GM21390 (cell line): Measurements from ENCODE around the gene EAF1.
A peak's percentile ranks its signal among the peaks of the same experiment; 100 is the strongest.
"Not testable (repeated sequence)": the region's sequence is repeated elsewhere in the genome, so short reads cannot be mapped to it uniquely, and the experiment has no call there.

Source experiments
- ATAC-seq: cut with Tn5 transposase; IDR thresholded peaks from one replicate; pipeline ENCODE4 v1.9.1; 2021; ENCODE audit not compliant: unreplicated experiment

The EAF1 gene

DNA sequence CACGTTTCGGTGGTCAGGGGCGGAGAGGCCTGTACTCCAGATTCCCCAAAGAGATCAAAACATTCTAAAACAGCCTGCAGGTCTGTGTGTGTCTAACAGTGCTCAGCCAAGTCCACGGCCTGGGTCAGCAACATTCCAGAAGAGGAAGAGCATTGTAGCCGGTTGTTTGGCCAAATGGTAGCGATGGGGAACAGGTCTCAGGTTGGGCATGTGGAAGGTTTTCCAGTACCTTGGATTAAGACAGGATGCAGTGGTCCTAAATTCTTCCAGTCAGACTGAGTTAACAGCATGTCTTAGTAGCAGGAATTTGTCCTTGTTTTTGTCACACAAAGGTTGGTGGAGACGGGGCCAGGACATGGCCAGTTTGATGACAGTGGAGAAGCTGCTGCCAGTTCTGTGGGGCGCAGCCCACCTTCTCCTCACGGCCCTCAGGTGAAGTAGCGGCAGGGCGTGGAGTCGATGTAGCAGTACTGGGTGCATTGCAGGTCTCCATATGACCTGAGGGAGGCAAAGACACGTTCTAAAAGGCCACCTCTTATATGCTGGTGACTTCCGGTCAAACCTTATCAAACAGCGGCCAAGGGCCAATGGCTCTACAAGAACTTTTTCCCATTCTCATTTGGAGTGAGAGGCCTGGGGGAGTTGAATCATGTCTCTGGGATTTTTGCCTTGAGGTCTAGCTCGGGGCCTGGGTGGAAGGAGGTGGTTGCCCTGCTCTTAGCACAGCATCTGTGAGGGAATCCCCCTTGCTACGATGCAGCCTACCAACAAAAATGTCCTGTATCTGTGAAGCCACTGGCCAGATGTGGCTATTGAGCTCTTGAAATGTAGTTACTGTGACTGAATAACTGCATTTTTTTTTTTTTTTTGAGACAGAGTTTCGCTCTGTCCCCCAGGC lies 24.1 kb downstream of the EAF1 start:
- ATAC-seq: no peak

DNA sequence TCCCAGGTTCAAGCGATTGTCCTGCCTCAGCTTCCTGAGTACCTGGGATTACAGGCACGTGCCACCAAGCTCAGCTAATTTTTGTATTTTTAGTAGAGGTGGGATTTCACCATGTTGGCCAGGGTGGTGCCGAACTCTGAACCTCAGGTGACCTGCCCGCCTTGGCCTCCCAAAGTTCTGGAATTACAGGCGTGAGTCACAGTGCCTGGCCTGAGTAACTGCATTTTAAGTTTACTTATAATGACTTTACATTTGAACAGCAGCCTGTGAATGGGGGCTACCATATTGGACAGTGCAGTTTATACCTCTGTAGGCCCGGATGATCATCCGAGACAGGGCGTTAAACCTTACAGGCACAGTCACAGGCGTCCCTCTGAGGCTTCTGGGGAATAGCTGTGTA lies 24.8 kb downstream of the EAF1 start:
- ATAC-seq: no peak

DNA sequence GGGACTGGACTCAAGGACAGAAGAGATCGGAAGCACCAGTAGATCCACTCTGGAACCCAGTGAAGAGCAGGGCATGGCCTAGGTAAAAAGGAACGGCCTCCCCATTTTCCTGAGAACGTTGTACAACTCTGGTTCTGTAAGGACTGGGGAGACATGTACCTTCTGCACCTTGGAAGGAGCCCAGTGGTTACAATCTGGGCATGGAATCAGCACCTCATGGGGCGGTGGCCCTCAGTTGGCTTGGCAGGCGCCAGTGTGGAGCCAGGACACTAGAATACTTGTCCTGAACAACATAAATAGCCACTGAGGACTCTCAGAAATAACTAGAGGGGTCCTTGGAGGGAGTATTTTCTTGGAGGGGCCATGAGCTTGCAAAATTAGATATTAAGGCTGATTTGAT lies 25.6 kb downstream of the EAF1 start:
- no peak for ATAC-seq

DNA sequence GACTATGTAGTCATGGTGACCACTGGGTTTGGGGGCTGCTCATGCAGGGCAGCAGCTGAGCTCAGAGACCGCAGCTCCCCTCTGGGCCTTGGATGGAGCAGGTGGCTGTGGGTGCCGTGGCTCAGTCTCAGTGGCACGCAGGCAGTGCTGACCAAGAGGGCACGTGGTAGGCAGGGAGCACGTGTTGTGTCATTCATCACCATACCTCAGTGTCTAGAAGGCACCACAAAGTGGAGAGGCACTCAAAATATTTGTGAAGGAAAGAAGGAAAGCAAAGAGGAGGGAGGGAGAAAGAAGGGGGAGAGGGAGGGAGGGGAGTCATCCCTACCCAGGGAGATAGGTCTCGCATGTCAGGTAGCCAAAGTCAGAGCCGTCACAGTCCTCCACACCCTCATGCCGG lies 26.1 kb downstream of the EAF1 start:
- ATAC-seq: no peak

DNA sequence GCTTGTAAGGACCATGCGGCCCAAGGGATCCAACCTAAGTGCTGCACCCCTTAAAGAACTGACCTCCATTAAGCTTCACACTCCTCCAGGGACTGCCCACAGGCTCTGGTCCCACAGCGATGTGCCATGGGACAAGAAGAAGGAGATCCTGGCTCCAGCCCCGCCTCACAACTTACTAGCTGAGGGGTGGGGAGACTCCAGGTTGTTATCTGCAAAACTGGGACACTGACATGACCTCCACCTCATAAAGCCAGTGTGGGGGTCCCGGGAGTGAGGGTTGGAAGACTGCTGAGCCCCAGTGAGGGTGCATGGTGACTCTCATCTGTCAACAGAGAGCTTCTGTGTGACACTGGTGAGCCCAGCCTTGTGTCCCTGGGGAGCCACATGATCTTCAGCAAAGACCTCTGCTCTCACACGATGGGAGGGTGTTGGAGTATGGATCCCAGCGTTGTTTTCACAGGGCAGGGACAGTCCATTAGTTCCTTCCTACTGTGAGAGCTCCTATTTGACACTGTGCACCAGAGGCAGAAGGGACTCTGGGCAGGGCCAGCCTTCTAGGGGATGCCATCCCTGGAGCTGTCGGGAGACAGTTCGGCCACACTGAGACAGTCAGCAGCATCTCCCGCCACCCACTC lies 26.7 kb downstream of the EAF1 start:
- no peak for ATAC-seq

DNA sequence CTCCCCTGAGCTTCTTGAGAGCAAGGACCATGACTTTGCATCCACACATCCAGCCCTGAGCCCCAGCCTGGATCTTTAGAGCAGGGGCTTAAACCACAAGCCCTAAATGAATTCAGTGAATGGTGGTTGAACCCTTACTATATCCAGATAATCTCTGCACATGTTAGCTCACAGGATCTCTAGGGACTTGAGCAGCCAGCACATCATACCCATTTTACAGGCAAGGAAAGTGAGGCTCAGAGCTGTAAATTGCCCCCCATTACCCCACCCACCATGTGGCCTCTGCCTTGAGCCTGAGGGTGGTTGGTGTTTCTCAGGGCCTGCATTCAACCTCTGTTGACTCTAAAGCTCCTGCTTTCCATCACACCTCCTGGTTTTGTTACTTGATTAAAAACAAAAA lies 27.6 kb downstream of the EAF1 start:
- no peak for ATAC-seq

DNA sequence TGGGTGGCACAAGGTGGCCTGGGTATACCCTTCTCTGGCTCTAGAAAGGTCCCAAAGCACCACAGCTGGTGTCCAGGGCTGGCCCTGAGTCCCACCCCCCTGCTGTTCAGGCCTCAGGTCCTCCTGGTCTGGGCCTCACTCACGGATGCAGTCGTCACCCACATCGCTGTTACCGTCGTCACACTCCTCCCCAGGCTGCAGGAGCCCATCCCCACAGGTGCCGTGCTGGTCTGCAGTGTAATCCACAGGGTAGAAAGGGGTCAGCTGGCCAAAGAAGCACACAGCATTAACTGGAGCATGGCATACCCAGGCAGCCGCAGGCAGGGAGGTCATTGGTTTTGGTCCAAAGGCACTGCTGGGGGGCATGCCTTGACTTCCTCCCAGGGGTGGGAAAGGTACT lies 28.4 kb downstream of the EAF1 start:
- no peak for ATAC-seq

DNA sequence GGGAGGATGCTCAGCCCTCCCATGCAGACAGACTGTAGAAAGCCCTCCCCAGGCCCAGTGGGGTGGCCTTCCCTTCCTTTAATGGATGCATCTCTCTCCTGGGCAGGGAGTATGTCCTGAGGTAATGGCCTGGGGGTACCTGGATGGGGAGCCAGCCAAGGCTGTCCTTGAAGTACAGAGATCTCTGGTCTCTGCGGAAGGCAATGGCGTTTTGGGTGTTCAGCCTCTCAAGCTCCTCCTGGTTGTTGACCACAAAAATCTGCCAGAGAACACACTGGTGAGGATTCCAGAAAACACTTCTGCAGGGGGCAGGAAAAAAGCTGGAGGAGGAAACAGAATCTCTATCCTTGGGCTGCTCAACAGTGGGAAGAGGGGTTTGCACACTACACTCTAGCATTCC lies 28.9 kb downstream of the EAF1 start:
- no peak for ATAC-seq

DNA sequence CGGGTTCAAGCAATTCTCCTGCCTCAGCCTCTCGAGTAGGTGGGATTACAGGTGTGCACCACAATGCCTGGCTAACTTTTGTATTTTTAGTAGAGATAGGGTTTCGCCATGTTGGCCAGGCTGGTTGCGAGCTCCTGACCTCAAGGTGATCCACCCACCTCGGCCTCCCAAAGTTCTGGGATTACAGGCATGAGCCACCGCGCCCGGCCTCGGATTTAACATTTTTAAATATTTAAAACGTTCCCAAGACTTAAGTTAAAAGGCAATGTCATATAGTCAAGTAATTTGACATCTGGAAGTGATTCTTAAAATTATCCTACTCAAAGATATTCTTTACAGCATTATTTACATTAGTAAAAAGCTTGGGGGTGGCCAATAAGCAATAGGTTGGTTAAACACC lies 29.5 kb downstream of the EAF1 start:
- ATAC-seq: not testable (repeated sequence)

DNA sequence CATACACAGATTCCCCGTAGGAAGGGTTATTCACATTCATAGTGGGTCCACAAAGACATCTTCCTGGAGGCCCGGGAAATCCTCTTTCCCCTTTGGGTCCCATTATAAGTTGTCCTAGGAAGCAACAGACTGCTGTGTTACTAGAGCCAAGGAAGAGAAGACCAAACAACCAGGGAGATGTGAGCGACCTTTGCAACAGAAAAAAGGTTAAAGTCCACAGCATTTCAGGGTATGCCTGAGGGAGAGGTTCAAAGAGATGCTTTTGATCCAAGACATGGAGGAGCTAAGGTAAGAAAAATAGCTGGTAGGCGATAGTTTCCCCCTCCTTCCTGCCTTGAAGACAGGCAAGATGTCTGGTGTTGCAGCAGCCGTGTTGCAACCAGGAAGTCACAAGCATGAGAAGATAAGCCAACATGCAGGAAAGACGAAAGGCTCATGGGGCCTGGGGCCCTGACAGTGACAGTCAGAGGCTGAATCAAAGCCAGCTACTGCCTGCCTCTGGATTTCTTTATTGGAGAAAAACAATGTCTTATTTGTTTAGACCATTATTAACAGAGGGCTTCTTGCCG lies 30.9 kb downstream of the EAF1 start:
- ATAC-seq: no peak

DNA sequence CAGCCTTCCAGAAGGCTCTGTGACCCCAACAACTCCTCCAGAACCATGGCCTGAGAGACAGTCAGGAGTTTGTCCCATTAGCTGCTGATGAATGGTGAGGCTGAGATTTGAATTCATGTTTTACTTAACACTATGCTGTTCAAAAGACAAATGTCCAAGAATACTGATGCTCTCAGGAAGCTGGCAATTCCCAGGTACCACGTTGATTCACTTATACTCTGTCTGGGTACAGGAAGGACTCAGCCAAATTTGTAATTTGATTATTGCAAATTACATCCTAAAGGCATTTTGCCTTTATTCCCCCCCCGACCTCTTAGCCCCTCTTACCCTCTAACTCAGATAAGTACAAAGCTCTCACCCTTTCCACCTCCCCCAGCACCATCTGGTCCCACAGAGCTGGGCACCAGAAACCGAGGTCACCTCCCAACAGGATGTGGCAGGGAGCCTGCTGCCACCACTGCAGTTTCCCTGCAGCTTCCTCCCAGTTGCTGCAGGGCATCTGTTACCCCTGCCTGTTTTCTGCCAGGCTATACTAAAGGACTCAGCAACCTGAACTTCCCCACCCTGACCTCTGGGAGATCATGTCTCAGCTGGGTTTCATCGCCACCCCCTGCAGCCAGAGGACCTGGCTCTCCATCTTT lies 33.6 kb downstream of the EAF1 start:
- ATAC-seq: no peak

DNA sequence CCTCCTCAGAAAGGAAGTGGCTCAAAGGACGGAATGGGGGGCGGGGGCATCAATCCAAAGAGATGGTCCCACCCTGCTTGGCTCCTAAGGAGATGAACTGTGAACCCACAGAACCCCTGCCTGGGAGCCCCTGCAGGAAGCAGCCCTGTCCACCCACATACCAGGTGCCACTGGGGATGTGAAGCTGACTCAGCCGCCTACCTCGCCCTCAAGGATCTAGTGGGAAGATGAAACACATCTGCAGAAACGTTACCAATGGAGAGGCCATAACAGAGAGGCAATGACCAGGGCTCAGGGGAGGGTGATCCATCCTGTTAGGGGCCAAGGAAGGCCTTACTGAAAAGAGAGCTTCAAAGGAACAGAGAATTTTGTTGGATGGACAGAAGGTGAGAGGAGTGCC lies 35.1 kb downstream of the EAF1 start:
- no peak for ATAC-seq

DNA sequence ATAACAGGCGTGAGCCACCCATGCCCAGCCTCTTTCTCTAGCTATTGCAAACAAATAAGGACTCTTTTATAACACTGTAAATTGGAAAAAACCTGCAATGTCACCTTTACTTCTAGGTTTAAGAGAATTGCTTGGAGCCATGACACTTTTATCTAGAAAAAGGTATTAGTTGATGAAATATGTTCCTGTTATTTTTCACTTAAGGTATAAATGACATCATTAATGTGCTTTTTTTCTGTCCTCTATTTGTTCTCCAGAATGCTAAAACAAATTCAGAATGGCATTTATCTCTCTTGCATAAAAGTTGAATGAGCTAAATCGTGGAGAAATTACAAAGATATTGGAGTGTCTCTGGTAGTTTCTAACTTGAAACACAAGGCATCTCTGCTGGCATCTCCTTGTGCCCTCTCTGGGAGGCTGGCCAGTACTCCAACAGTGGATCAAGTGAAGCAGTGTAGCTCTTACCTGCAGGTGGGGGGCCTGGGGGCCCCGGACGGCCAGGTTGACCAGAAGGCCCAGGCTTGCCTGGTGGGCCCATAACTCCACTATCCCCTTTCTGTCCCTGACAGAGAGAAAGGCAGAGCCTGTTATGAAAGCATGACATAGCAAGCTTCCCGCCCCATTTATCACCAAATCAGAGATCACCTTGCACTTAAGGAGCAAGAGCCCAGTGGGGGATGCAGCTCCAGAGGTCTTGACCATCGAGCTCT lies 38.6 kb downstream of the EAF1 start:
- ATAC-seq: no peak

DNA sequence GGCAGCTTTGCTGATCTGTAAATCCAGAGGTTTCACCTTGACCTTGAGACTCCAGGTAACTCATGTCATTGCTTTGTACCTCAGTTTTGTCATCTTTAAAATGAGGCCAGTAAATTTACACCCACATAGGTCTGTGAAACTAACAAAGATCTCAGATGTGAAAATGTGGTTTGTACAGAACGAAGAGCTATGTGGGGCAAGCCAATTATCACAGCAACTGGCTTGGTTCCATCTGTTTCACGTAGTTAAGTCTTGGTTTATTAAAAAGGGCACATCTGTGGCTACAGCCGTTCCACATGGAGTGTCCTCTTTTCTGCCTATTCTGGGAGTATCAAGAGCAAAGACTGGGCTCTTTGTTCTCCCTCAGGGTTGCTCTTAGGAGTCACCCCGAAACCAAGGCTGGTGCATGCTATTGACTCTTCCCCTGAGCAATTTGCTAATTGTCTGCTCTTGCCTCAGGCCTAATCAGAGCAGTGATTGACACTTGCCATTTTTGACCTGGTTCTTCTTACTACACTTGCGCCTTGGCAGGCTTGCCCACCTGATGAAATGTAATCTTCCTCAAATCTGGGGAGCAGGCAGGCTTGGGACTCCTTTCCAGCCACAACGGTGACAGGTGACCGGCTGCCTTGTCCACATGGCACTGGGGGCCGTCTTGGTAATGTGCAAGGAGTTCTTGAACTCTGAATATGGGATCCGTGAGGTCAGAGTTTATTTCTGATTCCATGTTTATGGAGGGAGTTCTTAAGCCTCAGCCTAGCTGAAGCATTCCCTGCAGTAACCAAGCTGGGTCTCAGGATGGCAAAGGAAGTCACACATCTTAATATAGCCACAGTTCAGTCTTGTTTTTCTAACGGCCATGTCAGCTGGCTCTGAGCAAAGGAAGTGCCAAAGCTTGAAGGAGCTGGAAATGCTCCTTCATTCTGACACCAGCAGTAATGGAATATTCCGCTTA lies 40.1 kb downstream of the EAF1 start:
- ATAC-seq: peak; percentile 67

DNA sequence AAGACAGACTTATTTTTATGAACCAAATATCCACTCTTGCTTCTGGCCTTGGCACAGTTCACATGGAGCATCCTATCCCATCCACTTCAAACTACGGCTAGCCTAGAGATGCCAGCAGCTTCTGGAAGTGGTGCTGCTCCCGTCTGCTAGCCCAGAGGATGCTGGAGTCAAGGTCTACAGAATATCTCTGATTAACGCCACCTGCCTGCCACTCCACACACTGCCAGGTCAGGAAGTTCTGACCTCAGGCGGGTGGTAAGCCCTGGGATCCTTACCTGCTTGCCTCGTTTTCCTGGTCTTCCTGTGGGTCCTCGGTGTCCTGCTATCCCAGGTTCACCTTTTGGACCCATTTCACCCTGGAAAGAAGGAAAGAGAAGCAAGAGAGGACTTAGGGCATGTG lies 42.9 kb downstream of the EAF1 start:
- no peak for ATAC-seq

DNA sequence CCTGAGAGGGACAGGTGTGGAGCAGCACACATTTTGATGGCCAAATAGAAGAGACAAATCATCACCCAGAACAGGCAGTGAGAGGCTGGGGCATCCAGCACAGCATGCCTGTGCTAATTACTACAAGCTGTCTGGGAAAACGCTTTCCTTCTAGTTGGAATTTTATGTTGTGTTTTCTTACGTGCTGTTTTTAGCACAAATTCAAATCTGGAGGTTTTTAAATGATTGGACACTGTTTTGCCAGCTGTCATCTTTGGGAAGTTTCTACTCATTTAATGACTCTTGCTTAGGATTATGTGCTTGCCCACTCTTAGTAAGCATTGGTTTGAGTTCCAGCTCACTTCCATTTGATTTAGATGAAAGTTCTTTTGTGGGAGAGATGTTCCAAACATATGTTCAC lies 43.5 kb downstream of the EAF1 start:
- no peak for ATAC-seq

DNA sequence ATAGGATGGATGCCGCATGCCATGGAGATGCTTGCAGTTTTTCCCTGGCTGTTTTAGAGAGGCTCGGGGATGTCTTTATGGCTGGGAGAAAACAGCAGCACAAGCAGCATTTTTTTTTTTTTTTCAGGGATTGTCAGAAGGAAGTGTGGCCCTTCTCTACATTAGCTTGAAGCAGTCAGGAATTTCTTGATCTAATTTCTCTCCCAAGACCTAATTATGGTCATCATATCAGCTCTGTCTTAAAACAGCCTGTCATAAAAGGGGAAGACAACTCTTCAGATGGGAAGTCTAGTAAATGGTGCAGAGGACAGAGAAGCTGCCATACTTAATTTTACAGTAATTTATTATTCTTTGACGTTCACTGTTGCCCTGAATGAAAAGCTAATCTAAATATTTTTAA lies 44.5 kb downstream of the EAF1 start:
- no peak for ATAC-seq

DNA sequence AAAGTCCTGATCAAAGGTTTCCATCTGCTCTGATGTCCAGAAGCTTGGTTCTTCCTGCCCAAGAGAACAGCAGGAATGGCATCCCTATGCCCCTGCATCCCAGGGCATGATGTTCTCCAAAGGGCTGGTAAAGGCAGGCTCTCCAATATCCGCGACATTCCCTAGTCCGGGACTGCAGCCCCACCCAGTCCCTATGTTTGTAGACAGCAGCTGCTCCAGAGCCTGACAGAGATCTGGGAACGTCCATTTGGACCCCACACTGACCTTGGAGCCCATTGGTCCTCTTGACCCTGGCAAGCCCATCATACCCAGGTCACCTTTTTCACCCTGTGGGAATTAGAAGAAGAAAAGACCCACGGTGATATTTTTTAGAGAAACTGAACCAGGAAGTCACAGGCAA lies 47.8 kb downstream of the EAF1 start:
- ATAC-seq: no peak

DNA sequence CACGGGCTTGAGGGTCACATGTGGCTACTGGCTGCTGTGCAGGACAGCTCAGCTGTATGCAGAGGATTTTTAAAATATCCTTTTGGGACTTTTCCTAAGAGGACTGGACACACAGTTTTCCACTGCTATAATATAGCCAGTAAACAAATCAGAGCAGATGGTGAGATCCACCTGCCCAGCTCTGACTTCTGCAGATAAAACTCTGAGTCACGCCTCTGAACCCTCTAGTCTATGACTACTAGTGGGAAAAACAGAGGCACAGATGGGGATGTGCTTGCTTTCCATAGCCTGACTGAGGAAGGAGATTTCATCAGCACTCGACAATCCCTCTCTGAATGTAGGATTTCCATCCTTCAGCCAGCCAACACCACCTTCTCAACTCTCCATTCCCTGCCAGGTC lies 49.0 kb downstream of the EAF1 start:
- no peak for ATAC-seq
